GM18505 (cell line): ENCODE results near the gene CRY1.
"Not testable (repeated sequence)": the region's sequence is repeated elsewhere in the genome, so short reads cannot be mapped to it uniquely, and the experiment has no call there.

ENCODE experiments used
- ATAC-seq: cut with Tn5 transposase; IDR thresholded peaks from one replicate; pipeline ENCODE4 v1.9.1; 2021; ENCODE audit not compliant: unreplicated experiment
- POLR2A ChIP-seq: IDR thresholded peaks from 4 replicates; pipeline ENCODE4 v1.6.1; 2011; ENCODE audit warnings: borderline replicate concordance; ENCODE audit not compliant: insufficient read depth, insufficient read length; ENCODE audit errors: extremely low read depth

Gene CRY1

DNA sequence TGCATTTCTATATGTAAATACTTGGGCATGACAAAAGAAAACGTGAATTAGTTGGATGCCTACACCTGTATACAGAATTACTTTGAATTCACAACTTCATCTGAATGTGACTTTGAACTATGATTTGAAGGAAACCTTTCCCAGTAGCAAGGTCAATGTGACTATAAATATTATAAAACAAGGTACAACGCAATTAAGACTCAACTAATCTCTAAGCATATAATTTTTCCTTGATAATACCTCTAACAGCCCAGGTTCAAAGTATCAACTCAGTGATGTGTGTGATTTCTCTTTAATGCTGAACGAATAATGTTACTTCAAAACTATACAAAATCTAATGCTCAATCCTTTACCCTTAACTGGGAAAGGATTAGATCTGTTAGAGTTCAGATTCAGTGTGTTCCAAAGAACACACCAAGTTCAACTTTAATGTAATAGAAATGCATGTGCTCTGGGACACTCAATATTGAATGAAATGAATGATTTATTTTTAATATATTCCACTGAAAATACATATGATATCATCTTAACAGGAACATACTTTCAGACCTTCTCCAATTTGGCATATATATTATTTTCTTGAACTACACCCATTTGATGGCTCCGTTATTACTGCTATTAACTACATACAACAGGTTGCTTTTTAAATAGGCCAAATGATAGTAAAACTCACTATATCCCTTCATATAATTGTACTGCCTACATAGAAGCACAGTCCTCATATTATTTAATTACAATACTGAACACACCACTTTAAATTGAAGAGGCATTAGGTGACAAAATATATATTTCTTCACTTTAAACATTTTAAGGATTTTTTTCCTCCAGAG is 66.3 kb downstream of the CRY1 start:
- TF ChIP-seq POLR2A = no peak
- no peak for ATAC-seq

DNA sequence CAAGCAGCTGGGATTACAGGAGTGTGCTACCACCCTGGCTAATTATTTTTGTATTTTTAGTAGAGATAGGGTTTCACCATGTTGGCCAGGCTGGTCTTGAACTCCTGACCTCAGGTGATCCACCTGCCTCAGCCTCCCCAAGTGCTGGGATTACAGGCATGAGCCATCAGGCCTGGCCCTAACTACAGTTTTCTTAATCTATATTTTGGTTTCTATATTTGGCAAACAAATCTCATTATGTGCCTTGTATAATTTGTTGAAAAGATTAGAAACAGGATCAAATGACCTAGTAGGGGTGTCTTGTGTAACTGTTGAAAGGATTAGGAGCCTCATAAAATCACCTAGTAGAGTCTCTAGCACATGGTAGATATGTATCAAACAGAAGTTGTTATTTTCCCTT is 67.0 kb downstream of the CRY1 start:
- not testable (repeated sequence) for ATAC-seq

DNA sequence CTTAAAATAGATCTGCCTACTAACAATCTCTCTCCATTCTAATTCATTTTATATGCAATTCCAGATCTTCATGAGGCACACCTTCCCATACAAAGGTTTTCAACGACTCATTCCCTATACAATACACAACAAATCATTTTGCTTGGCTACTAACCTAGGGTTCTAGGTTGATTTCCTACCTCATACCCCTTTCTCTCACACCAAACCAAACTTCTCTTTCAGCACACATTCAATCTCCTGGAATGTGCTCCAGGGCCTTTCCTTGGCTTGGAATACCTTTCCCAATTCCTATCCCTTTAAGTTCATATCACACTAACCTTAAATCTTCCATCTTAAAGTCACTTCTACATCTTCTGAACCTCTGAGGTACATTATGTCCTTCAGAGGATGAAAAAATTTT is 67.7 kb downstream of the CRY1 start:
- ATAC-seq = no peak
- TF ChIP-seq POLR2A = no peak

DNA sequence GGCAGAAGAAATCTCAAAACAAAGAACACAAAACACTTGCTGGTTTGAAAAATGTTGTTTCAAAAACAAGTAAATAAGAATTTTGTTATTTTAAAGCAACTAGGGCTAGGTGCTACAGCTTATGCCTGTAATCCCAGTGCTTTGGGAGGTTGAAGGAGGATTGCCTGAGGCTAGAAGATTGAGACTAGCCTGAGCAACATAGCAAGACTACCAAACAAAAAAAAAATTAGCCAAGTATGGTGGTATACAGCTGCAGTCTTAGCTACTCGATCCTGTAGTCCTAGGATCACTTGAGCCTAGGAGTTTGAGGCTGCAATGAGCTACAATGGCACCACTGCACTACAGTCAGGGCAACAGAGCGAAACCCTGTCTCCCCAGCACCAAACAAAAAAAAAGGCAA is 73.8 kb downstream of the CRY1 start:
- ATAC-seq = no peak

DNA sequence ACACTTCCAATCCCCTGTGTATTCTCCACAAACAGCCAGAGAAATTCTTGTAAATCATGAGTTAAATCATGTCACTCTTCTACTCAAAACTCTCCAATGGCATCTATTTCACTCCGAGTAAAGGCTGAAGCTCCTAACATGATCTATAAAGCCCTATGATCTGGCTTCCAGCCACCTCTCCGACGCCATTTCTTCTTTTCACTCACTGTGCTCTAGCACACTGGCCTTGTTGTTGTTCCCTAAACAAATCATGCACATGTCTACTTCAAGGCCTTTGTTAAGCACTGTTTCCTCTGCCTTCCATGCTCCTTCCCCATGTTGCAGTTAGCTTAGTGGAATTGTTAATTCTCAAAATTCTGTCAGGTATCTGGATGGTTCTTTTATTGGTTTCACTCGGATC is 76.3 kb downstream of the CRY1 start:
- no peak for ATAC-seq
- no peak for TF ChIP-seq POLR2A

More for the DNA sequence above, 73.8 kb downstream of the CRY1 start:
- TF ChIP-seq POLR2A = no peak

DNA sequence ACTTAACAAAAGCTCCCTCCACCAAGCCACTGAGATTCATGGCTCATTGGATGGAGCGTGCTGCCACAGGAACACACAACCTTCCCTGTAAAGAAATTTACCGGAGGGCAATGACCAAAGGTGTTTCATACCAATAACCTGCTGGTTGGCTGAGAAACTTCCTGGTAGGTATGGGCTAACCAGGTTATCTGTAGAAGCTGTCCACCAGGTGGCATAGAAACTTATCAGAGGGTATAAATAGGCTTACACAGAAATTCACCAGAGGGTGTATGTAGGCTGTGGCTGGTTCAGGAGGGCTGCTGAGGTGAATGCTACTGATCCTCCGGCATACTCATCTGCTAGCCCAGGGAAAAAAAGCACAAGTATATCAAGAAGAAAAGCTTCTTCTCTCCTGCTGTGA is 79.3 kb downstream of the CRY1 start:
- no peak for ATAC-seq

DNA sequence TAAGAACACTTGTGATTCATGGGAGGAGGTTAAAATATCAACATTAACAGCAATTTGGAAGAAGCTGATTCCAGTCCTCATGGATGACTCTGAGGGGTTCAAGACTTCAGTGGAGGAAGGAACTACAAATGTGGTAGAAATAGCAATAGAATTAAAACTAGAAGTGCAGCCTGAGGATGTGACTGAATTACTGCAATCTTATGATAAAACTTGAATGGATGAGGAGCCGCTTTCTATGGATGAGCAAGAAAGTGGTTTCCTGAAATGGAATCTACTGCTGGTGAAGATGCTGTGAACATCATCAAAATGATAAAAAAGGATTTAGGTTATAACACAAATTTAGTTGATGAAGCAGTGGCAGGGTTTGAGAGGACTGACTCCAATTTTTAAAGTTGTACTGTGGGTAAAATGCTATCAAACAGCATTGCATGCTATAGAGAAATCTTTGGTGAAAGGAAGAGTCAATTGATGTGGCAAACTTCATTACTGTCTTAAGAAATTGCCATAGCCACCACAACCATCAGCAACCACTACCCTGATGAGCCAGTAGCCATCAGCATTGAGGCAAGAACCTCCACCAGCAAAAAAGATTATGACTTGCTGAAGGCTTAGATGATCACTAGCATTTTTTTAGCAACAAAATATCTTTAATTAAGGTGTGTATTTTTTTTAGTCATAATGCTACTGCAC is 80.5 kb downstream of the CRY1 start:
- ATAC-seq = no peak
- no peak for TF ChIP-seq POLR2A

More for the DNA sequence above, 79.3 kb downstream of the CRY1 start:
- TF ChIP-seq POLR2A = no peak

DNA sequence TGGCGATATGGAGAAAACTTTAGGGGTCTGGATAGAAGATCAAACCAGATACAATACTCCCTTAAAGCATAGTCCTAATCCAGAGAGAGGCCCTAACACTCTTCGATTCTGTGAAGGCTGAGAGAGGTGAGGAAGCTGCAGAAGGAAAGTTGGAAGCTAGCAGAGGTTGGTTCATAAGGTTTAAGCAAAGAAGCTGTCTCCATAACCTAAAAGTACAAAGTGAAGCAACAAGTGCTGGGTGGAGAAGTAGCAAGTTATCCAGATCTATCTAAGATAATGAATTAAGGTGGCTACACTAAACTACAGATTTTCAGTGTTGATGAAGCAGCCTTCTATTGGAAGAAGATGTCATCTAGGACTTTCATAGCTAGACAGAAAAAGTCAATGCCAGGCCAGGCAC is 81.8 kb downstream of the CRY1 start:
- no peak for TF ChIP-seq POLR2A
- no peak for ATAC-seq

DNA sequence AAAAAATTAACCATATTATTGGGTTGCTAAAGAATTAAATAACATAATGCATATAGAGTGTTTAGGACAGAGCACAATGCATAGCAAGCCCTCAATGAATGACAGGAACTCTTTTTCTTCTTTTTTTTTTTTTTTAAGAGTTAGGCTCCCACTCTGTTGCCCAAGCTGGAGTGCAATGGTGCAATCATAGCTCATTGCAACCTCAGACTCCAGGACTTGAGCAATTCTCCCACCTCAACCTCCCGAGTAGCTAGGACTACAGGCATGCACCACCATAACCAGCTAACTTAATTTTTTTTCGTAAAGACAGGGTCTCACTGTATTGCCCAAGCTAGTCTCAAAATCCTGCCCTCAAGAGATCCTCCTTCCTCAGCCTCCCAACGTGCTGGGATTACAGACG is 85.9 kb downstream of the CRY1 start:
- ATAC-seq = no peak

DNA sequence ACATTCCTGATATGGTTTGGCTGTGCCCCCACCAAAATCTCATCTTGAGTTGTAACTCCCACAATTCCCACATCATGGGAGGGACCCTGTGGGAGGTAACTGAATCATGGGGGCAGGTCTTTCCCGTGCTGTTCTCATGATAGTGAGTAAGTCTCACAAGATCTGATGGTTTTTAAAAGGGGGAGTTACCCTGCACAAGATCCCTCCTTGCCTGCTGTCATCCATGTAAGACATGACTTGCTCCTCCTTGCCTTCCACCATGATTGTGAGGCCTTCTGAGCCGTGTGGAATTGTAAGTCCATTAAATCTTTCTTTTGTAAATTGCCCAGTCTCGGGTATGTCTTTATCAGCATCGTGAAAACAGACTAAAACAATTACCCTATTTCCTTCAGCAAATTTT is 90.7 kb downstream of the CRY1 start:
- ATAC-seq = not testable (repeated sequence)

More for the DNA sequence above, 85.9 kb downstream of the CRY1 start:
- no peak for TF ChIP-seq POLR2A

DNA sequence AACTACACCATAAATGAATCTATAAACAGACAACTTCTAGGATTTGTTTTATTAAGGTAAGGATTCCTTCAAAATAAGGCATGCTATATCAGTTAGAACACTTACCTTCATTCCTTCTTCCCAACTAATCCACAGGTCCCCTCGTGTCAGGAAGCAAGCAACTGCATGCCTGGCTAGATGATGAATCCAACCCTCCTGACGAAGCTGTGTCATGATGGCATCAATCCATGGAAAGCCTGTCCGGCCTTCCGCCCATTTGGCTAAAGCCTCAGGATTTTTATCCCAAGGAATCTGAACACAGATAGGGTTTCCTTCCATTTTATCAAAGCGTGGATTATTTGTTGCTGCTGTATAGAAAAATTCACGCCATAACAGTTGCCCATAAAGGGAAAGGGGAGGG is 93.9 kb downstream of the CRY1 start:
- no peak for ATAC-seq
- TF ChIP-seq POLR2A = no peak

DNA sequence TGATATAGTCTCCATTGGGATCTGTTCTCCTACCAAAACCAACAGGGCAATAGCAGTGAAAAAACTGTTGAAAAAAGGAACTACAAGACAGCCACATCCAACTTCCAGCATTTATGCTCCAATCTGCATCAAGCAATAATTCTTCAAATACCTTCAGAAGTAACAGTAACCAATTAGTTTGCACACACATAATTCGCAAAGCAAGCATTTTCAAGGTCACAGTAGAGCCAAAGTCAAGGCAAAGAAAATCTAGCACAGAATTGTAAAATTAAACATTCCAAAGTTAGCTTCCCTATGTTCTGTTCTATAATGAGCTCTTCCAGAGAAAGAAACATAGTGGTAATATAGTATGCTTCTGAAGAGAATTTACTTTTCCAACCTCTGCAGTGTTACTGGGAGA is 95.4 kb downstream of the CRY1 start:
- no peak for TF ChIP-seq POLR2A
- no peak for ATAC-seq

DNA sequence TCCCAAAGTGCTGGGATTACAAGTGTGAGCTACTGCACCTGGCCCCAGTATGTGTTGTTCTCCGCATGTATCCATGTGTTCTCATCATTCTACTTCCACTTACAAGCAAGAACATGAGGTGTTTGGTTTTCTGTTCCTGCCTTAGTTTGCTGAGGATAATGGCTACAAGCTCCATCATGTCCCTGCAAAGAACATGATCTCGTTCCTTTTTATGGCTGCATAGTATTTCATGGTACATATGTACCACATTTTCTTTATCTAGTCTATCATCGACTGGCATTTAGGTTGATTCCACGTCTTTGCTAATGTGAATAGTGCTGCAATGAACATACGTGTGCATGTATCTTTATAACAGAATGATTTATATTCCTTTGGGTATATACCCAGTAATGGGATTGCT is 97.2 kb downstream of the CRY1 start:
- not testable (repeated sequence) for ATAC-seq

DNA sequence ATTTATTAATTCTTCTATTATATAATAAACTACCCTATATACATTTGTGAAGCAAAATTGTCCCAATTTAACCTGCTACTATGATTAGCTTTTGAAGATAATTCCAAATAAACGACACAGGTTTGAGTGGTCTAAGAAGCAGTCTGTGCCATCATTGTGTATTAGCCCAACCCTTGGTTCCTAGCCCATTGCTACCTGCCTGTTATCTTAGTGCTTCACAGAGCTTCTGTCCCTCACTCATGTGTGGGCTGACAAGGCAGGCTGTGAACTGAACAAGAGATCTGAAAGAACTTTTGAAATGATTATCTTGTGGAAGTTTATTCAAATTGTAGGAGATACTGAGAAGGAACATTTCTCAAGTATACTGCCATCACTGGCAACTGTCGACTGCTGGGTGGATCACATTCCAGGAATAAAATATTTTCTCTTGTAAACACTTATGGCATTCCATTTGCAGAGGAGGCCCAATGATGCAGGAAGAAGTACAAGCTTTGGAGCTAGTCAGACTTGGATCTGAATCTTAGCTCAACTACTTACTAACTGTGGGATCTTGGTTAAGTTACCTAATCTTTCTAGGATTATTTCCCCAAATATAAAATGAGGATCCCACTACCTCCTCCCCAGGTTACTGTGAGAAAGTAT is 98.6 kb downstream of the CRY1 start:
- no peak for ATAC-seq
- no peak for TF ChIP-seq POLR2A
